Measurements from ENCODE around the gene USHBP1.
A peak's percentile ranks its signal among the peaks of the same experiment; 100 is the strongest.
"Not testable (repeated sequence)": the region's sequence is repeated elsewhere in the genome, so short reads cannot be mapped to it uniquely, and the experiment has no call there.

USHBP1 gene

DNA sequence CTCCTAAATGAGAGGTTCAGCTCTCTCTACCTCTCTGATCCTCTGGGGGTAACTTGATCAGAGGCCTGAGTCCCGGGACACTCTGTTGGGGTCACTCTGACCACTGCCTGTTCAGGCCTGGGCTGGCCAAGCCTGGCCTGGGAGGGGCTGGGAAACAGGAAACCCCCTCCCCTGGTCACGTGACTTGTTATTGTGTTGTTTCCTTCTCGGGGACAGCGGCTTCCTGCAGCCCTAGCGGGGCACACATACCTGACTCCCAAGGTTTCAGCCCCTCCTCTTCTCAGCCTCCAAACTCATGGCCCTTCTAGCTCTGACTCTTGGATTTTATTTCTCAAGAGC is at the start of gene USHBP1:
Gene USHBP1, minus strand, starts transcription at position 105 of the 339 bp plus-strand sequence. CDS start 446 bp downstream, outside the sequence.
- DNase-seq (ENCODE audit: low spot score), result no peak

- no peak for DNase-seq (ENCODE audit: low spot score)
Observed at GRCh38 chr19:17314007-17314593, 49.6 kb upstream of the USHBP1 start.

GRCh38 chr19:17312189-17313113 is 47.9 kb upstream of the USHBP1 start:
- DNase-seq (ENCODE audit: low spot score), result no peak

DNA sequence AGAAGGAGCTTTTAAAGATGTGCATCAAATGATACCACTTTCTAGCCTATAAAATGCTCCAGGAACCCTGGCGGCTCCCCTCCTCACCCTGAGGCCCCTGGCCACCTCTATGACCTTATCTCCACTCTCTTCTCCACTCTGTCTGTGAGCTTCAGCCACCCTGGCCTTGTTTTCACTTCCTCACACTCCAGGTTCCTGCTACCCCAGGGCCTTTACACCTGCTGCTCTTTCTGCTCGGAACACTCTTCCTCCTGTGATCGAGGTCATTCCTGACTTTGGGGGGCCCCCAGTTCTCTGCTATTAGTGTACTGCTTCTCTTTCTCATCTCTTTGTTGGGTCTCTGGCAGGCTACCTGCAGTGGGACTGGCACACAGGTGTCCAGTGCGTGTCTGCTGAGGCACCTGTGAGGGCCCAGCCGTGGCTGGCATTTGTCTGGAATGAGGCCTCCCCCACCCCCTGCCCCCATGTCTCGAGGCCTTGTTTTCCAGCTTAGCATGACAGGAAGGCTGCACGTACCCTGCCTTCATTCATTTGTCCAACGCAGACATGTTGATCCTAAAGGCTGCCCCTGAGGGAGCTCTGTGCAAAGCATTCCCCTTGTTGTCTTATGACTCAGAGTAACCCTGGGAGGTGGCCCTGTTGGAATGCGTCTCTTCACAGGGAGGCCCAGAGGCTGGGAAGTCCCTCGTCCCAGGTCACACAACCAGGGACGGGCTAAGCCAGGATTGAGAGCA is 47.1 kb upstream of the USHBP1 start:
- DNase-seq (ENCODE audit: low spot score), result no peak

DNA sequence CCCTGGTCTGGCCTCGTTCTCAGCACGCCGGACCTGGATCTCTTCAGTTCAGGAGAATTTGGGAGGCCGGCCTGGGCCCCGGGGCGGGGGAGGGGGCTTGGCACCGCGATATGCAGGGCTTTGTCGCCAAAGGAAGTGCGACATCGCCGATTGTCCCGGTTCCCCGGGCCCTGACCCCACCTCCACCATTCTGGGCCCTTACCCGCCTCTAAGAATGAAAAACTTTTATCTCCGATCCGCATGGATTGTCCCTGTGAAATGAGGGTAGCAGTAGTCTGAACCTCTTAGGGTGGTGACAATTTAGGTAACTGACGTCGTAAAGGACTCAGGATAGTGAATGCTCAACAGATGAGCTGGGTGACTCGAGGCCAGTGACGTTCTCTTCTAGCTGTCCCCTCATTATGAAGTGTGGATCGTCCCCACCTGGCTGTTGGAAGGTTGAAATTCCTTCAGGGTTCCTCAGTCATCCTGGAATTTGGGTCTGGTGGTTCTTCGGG is 45.5 kb upstream of the USHBP1 start:
- no peak for DNase-seq (ENCODE audit: low spot score)

GRCh38 chr19:17309198-17309964 is 44.8 kb upstream of the USHBP1 start, which contains the start of gene DDA1:
Gene DDA1 (plus strand): TSS chr19:17309563. CDS start chr19:17309655, 92 bp downstream.
- peak; percentile 99 for DNase-seq (ENCODE audit: low spot score)

DNA sequence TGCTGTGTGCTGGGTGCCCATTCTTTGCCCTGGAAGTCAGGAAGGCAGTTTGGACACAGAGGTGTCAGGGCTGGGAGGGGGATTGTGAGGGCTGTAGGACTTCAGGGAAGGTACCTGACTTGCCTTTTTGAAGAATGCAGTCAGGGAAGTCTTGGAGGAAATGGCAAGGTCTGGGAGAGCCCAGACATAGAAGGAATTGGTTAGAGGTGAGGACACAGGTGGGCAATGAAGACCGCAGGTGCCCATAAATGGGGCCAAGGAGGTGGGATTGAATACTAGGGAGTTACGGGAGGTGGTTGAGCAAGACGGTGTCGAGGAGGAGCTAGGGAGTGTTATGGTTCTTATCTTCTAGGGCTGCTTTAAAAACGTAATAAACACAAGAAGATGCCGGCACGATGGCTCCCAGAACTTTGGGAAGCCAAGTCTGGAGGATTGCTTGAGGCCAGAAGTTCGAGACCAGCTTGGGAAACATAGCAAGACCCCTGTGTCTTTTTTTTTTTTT is 43.4 kb upstream of the USHBP1 start:
- DNase-seq (ENCODE audit: low spot score), result no peak

DNA sequence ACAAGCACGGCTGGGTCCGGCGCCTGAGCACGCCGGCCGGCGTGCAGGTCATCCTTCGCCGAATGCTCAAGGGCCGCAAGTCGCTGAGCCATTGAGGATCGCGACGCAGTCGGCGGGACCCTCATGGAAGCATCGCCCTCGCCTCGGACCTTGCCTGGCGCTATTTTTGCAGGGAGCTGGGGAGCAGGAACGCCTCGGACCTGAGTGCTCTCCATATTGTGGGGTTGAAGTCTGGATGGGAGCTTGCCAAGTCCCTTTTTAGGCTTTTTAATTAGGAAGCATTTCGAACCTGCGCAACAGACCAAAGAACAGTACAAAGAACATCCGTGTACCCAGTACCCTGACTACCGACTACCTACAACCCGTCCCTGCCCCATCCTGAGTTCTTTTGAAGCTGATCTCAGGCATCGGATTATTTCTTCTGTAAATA is 41.8 kb upstream of the USHBP1 start:
- DNase-seq (ENCODE audit: low spot score), result no peak

GRCh38 chr19:17305517-17306284 is 41.2 kb upstream of the USHBP1 start, which contains the start of gene MRPL34:
Gene MRPL34 (plus strand): TSS chr19:17305872. CDS start chr19:17305893, 21 bp downstream.
- DNase-seq (ENCODE audit: low spot score), result peak; percentile 99

- DNase-seq (ENCODE audit: low spot score), result no peak
Observed at GRCh38 chr19:17305216-17305516, 40.6 kb upstream of the USHBP1 start.

DNA sequence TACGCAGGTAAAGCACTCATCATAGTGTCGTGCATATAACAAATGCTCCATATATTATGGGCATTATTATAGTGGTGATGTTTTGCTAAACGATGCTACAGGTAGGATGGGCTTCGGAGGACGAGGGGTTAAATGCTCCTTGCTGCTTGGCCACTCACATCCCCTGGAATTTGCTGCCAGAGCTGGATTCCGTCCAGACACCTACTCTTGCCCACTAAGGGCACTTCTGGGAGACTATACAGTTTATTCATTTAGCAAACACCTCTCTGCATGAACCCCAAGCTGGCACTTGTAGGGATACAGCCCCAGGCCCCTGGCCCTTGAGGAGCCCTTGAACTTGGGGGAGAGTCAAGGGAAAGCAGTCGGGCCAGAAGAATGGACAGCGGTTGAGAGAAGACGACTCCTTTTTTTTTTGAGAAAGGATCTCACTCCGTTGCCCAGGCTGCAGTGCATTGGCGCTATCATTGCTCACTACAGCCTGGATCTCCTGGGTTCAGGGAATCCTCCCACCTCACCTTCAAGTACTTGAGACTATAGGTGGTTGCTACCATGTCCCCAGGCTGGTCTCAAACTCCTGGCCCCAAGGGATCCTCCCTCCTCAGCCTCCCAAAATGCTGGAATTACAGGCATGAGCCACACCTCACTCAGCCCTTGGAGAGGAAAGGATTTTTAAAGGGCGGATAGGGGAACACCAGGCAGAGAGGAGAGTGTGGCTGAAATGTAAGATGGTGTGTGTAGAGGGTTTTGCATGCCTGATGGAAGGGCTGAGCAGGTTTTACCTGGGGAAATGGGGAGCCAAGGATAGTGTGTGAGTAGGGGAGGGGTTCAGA is 40.1 kb upstream of the USHBP1 start:
- DNase-seq (ENCODE audit: low spot score), result peak; percentile 44

DNA sequence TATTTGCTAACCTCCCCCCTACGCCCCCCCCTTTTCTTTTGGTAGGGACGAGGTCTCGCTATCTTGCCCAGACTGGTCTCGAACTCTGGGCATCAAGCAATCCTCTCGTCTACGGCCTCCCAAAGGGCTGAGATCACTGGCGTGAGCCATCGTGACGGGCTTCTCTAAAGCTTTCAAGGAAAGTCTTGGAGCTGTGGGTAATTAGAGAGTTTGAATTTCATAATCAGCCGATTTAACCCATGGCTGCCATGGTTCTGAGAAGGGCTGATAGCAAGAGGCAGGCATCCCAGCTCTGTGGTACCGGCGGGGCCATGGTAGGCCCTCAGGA is 39.4 kb upstream of the USHBP1 start:
- no peak for DNase-seq (ENCODE audit: low spot score)

DNA sequence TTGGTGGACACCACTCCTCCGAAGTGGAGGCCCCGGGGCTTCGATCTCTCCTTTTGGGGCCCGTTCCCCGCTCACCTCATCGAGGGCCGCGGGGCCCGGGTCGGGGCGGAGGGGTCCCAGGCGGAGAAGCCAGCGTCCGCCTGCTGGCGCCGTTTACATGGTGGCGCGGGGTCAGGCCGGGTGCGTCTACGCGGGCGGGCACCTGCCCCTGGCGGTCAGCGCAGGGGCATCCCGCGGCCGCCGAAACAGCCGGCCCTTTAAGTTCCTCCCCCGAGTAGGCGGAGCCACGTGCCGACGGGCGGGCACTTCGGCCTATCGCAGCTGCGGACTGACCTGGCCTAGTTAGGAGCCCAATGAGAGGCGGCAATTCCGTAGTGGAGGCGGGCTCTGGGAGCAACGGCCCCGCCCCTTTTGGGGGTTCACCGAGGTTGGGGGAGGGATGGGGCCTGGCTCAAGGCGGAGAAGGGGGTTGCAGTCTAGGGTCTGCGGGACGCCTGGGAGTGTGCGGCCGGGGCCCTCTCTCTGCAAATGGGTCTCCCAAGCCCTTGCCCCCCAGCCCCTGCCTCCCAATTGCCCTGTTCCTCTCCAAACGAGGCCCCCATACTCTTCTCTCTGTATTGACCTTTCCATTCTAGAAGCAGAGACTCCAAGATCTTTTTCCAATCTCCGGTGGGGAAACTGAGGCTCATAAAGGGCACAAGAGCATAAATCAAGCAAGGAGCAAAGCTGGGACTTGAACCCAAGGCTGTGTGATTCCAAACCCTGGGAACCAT is 38.8 kb upstream of the USHBP1 start, which contains the start of gene ABHD8:
Gene ABHD8, minus strand, starts transcription at position 259 of the 773 bp plus-strand sequence. CDS start 1,809 bp downstream, outside the sequence.
- peak; percentile 97 for DNase-seq (ENCODE audit: low spot score)

DNA sequence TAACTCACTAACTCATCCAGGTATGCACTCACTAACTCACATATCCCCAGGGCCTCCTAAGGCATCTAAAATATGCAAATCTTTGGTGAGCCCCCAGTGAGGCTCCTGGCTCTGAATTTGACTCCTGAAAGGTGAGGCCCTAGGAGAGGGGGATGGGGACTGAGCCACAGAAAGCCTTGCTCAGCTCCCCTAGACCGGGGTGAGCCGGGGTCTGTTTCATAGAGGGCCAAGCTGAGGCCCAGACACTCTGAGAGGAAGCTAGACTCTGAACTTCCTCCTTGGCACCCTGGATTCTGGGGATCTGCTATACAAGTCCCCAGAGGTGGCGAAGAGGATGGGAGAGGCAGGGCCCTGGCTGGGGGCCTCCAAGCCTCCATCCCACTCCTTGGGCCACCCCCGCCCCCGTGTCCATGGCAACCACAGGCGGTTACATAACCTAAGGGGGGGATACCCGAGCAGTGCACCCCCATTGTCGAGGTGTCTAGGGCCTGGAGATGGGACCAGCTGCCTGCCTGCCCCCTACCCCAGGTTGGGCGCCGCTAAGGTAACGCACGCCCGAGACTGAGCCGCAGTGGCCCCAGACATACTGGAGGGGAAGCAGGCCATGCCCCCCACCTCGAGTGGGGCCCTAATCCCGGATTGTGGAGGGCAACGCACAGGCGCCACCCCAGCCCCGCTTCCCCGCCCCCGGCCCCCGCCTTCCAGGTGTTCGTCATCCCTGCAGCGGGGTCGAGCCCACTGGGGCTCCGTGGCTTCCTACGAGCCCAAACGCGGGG is 38.0 kb upstream of the USHBP1 start:
- no peak for DNase-seq (ENCODE audit: low spot score)

- no peak for DNase-seq (ENCODE audit: low spot score)
Observed at GRCh38 chr19:17300992-17301619, 36.6 kb upstream of the USHBP1 start.

DNA sequence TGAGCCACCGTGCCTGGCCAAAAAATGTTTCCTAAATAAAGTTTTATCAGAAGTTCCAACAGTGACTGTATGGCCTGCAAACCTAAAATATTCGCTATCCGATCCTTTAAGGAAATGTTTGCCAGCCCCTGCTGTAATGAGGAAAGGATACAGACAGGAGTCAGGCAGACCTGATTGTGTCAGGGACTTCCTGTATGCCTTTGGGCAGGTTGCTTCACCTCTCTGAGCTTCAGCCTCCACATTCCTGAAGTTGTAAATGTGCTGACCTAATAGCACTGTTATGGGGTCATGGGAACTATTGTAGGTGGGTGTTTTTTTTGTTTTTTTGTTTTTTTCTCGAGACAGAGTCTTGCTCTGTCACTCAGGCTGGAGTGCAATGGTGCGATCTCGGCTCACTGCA is 32.4 kb upstream of the USHBP1 start:
- no peak for DNase-seq (ENCODE audit: low spot score)

- DNase-seq (ENCODE audit: low spot score), result no peak
Observed at GRCh38 chr19:17296273-17296672, 31.7 kb upstream of the USHBP1 start.

DNA sequence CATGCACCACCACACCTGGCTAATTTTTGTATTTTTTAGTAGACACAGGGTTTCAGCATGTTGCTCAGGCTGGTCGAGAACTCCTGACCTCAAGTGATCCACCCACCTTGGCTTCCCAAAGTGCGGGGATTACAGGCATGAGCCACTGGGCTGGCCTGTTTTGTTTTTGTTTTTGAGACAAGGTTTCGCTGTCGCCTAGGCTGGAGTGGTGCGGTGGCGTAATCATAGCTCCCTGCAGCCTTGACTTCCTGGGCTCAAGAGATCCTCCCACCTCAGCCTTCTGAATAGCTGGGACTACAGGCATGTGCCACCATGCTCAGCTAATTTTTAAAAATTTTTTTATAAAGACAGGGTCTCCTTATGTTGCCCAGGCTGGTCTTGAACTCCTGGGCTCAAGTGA is 31.0 kb upstream of the USHBP1 start:
- DNase-seq (ENCODE audit: low spot score), result not testable (repeated sequence)
